ENCODE results near the gene IER2.

The IER2 gene

GRCh38 chr19:13119627-13120026 is 30.6 kb upstream of the IER2 start:
- DNase-seq, result no peak

GRCh38 chr19:13120031-13120430 is 30.2 kb upstream of the IER2 start:
- no peak for DNase-seq

GRCh38 chr19:13120817-13121216 is 29.4 kb upstream of the IER2 start:
- no peak for DNase-seq

GRCh38 chr19:13121551-13122274 is 28.5 kb upstream of the IER2 start:
- no peak for DNase-seq

- DNase-seq, result no peak
Observed at GRCh38 chr19:13122275-13122878, 27.8 kb upstream of the IER2 start.

GRCh38 chr19:13122980-13123957 is 26.9 kb upstream of the IER2 start:
- DNase-seq, result no peak

GRCh38 chr19:13127051-13127450 is 23.2 kb upstream of the IER2 start:
- no peak for DNase-seq

- DNase-seq, result no peak
Observed at GRCh38 chr19:13127811-13128575, 22.2 kb upstream of the IER2 start.

GRCh38 chr19:13128583-13128982 is 21.6 kb upstream of the IER2 start:
- DNase-seq, result no peak

- DNase-seq, result no peak
Observed at GRCh38 chr19:13129384-13129783, 20.8 kb upstream of the IER2 start.

GRCh38 chr19:13130886-13131490 is 19.2 kb upstream of the IER2 start:
- no peak for DNase-seq

- DNase-seq, result no peak
Observed at GRCh38 chr19:13132471-13133180, 17.6 kb upstream of the IER2 start.

GRCh38 chr19:13133241-13133870 is 16.9 kb upstream of the IER2 start:
- DNase-seq, result no peak

GRCh38 chr19:13134626-13135025 is 15.6 kb upstream of the IER2 start:
- no peak for DNase-seq

GRCh38 chr19:13135068-13136062 is 14.8 kb upstream of the IER2 start:
- DNase-seq, result no peak

GRCh38 chr19:13137290-13137794 is 12.9 kb upstream of the IER2 start:
- DNase-seq, result no peak

- DNase-seq, result no peak
Observed at GRCh38 chr19:13138171-13138915, 11.9 kb upstream of the IER2 start.

GRCh38 chr19:13138916-13139198 is 11.4 kb upstream of the IER2 start:
- DNase-seq, result no peak
